Glutamatergic neuron (in vitro differentiated cells): ENCODE measurements around the gene MTA1. TPM values are rescaled to one million over a fixed set of nuclear protein-coding genes. Genes with fewer than 3 reads are reported as not detected.

Experiments
- DNase-seq: peaks from one replicate; pipeline ENCODE4 v3.0.0; 2022
- H3K27ac Mint-ChIP-seq: one replicate; pipeline ENCODE4 v1.8.0; 2020; ENCODE audit warnings: mild to moderate bottlenecking, mixed read lengths, inconsistent platforms; ENCODE audit not compliant: unreplicated experiment
- H3K27me3 Mint-ChIP-seq: one replicate; pipeline ENCODE4 v1.8.0; 2020; ENCODE audit warnings: mild to moderate bottlenecking, moderate library complexity, mixed read lengths, inconsistent platforms; ENCODE audit not compliant: unreplicated experiment
- H3K36me3 Mint-ChIP-seq: one replicate; pipeline ENCODE4 v1.8.0; 2020; ENCODE audit warnings: mild to moderate bottlenecking, mixed read lengths, inconsistent platforms; ENCODE audit not compliant: unreplicated experiment
- H3K4me1 Mint-ChIP-seq: one replicate; pipeline ENCODE4 v1.8.0; 2020; ENCODE audit warnings: mild to moderate bottlenecking, low read depth, mixed read lengths, inconsistent platforms; ENCODE audit not compliant: unreplicated experiment
- H3K4me3 Mint-ChIP-seq: one replicate; pipeline ENCODE4 v1.8.0; 2020; ENCODE audit warnings: mild to moderate bottlenecking, mixed read lengths, inconsistent platforms; ENCODE audit not compliant: unreplicated experiment
- H3K9me3 Mint-ChIP-seq: one replicate; pipeline ENCODE4 v1.8.0; 2020; ENCODE audit warnings: mild to moderate bottlenecking, moderate library complexity, mixed read lengths, inconsistent platforms; ENCODE audit not compliant: unreplicated experiment
- CTCF ChIP-seq: fragments of 200-600 bp; sonication (generic); IDR thresholded peaks from one replicate; pipeline ENCODE4 v1.5.0; 2021; ENCODE audit not compliant: partially characterized antibody, unreplicated experiment
- total RNA-seq: library from RNA; stranded (reverse); fragmentation: NEBNext Ultra II Directional; extraction: Animal tissue kit (Norgen Biotek cat#: 25700); gene quantifications from one replicate; pipeline ENCODE4 v1.2.1, GENCODE V29; 2021; ENCODE audit not compliant: unreplicated experiment

MTA1 gene
- total RNA-seq, 1 donor from 2014 or later, result 261 TPM

- H3K27me3 Mint-ChIP-seq, result peaks cover 15% of the 10 kb centered on the region
- no peak for DNase-seq
- peaks cover 5% of the 10 kb centered on the region for H3K9me3 Mint-ChIP-seq
- H3K4me1 Mint-ChIP-seq, result peaks cover 7% of the 10 kb centered on the region
- no peak overlapping the region for H3K27ac Mint-ChIP-seq
- TF ChIP-seq CTCF, result no peak
- no peak overlapping the region for H3K4me3 Mint-ChIP-seq
- no peaks in the 10 kb centered on the region for H3K36me3 Mint-ChIP-seq
These were observed 60.0 kb downstream of the MTA1 start for GRCh38 chr14:105479431-105480158.

GRCh38 chr14:105480199-105480746 is 60.6 kb downstream of the MTA1 start:
- no peaks in the 10 kb centered on the region for H3K36me3 Mint-ChIP-seq
- H3K9me3 Mint-ChIP-seq, result peaks cover 5% of the 10 kb centered on the region
- TF ChIP-seq CTCF, result no peak
- no peak for DNase-seq
- peaks cover 18% of the 10 kb centered on the region for H3K27me3 Mint-ChIP-seq
- H3K4me3 Mint-ChIP-seq, result no peak overlapping the region
- H3K27ac Mint-ChIP-seq, result no peak overlapping the region
- H3K4me1 Mint-ChIP-seq, result peaks cover 7% of the 10 kb centered on the region

GRCh38 chr14:105480807-105481801 is 61.5 kb downstream of the MTA1 start:
- H3K27me3 Mint-ChIP-seq, result peaks cover 21% of the 10 kb centered on the region
- H3K9me3 Mint-ChIP-seq, result peaks cover 5% of the 10 kb centered on the region
- H3K27ac Mint-ChIP-seq, result peak overlapping the region; percentile 33
- DNase-seq, result peak; percentile 95
- H3K4me3 Mint-ChIP-seq, result no peak overlapping the region
- no peaks in the 10 kb centered on the region for H3K36me3 Mint-ChIP-seq
- peaks cover 7% of the 10 kb centered on the region for H3K4me1 Mint-ChIP-seq
- TF ChIP-seq CTCF, result peak; percentile 99

- peaks cover 5% of the 10 kb centered on the region for H3K9me3 Mint-ChIP-seq
- TF ChIP-seq CTCF, result peak; percentile 8
- peak overlapping the region; percentile 72 for H3K27ac Mint-ChIP-seq
- H3K36me3 Mint-ChIP-seq, result no peaks in the 10 kb centered on the region
- peaks cover 7% of the 10 kb centered on the region for H3K4me1 Mint-ChIP-seq
- peaks cover 21% of the 10 kb centered on the region for H3K27me3 Mint-ChIP-seq
- peak; percentile 77 for DNase-seq
- H3K4me3 Mint-ChIP-seq, result peak overlapping the region; percentile 61
These were observed 62.3 kb downstream of the MTA1 start for GRCh38 chr14:105481886-105482457.
